Astrocyte (in vitro differentiated cells and primary cell): ENCODE results near the gene PGRMC2. TPM values are rescaled to one million over a fixed set of nuclear protein-coding genes. Genes with fewer than 3 reads are reported as not detected.

Experiments used
- DNase-seq: peaks from one replicate; pipeline ENCODE4 v3.0.0-alpha.2; 2010; ENCODE audit warnings: low read depth
- FAIRE-seq: peaks from 2 replicates; lab custom pipeline; 2011; peaks lifted over from hg19 to GRCh38; lab: Jason Lieb, UNC
- H2AFZ ChIP-seq: 2 replicates; pipeline ENCODE4 v1.6.0; 2012; ENCODE audit warnings: low read depth, low read length, inconsistent platforms
- H3K27ac ChIP-seq: 2 replicates; pipeline ENCODE4 v1.5.1; 2011; ENCODE audit warnings: low read depth, low read length, inconsistent platforms
- H3K27me3 ChIP-seq: 2 replicates; pipeline ENCODE4 v1.6.0; 2011; ENCODE audit warnings: low read length, inconsistent platforms; ENCODE audit not compliant: insufficient read depth
- H3K36me3 ChIP-seq: 2 replicates; pipeline ENCODE4 v1.5.1; 2011; ENCODE audit warnings: low read length, inconsistent platforms; ENCODE audit not compliant: insufficient read depth
- H3K4me1 ChIP-seq: 2 replicates; pipeline ENCODE4 v1.5.1; 2011; ENCODE audit warnings: low read length, inconsistent platforms; ENCODE audit not compliant: insufficient read depth
- H3K4me2 ChIP-seq: 2 replicates; pipeline ENCODE4 v1.6.0; 2012; ENCODE audit warnings: low read length, inconsistent platforms
- H3K4me3 ChIP-seq: 2 replicates; pipeline ENCODE4 v1.5.1; 2011; ENCODE audit warnings: low read depth, mild to moderate bottlenecking, low read length, inconsistent platforms; ENCODE audit not compliant: insufficient read depth
- H3K79me2 ChIP-seq: 2 replicates; pipeline ENCODE4 v1.6.0; 2012; ENCODE audit warnings: mild to moderate bottlenecking, low read length, inconsistent platforms; ENCODE audit not compliant: insufficient read depth
- H3K9ac ChIP-seq: 2 replicates; pipeline ENCODE4 v1.6.0; 2012; ENCODE audit warnings: mild to moderate bottlenecking, low read length, inconsistent platforms
- H3K9me3 ChIP-seq: 2 replicates; pipeline ENCODE4 v1.5.1; 2012; ENCODE audit warnings: low read depth, mild to moderate bottlenecking, low read length, inconsistent platforms; ENCODE audit not compliant: insufficient read depth
- H4K20me1 ChIP-seq: 2 replicates; pipeline ENCODE4 v1.6.0; 2012; ENCODE audit warnings: low read length, inconsistent platforms; ENCODE audit not compliant: insufficient read depth
- H3K27ac Mint-ChIP-seq: one replicate; pipeline ENCODE4 v1.8.0; 2021; ENCODE audit warnings: mild to moderate bottlenecking, mixed read lengths; ENCODE audit not compliant: unreplicated experiment
- H3K27me3 Mint-ChIP-seq: one replicate; pipeline ENCODE4 v1.8.0; 2021; ENCODE audit warnings: low read depth, mixed read lengths; ENCODE audit not compliant: unreplicated experiment
- H3K36me3 Mint-ChIP-seq: one replicate; pipeline ENCODE4 v1.8.0; 2021; ENCODE audit warnings: low read depth, mixed read lengths; ENCODE audit not compliant: unreplicated experiment
- H3K4me1 Mint-ChIP-seq: one replicate; pipeline ENCODE4 v1.8.0; 2021; ENCODE audit warnings: low read depth, mixed read lengths; ENCODE audit not compliant: unreplicated experiment
- H3K4me3 Mint-ChIP-seq: one replicate; pipeline ENCODE4 v1.8.0; 2021; ENCODE audit warnings: mild to moderate bottlenecking, moderate library complexity, mixed read lengths; ENCODE audit not compliant: unreplicated experiment
- H3K9me3 Mint-ChIP-seq: one replicate; pipeline ENCODE4 v1.8.0; 2021; ENCODE audit warnings: mild to moderate bottlenecking, mixed read lengths; ENCODE audit not compliant: unreplicated experiment
- CTCF ChIP-seq: IDR thresholded peaks from 2 replicates; pipeline ENCODE4 v1.5.1; 2011; ENCODE audit warnings: low read depth, mild to moderate bottlenecking, inconsistent platforms, low read length, moderate library complexity; ENCODE audit not compliant: insufficient read depth
- EZH2 ChIP-seq: IDR thresholded peaks from 2 replicates; pipeline ENCODE4 v1.6.1; 2012; ENCODE audit warnings: mild to moderate bottlenecking, low read length, inconsistent platforms; ENCODE audit not compliant: insufficient read depth
- total RNA-seq: library from RNA; stranded (reverse); gene quantifications from 2 replicates; pipeline ENCODE4 v1.2.1, GENCODE V29; 2021

The PGRMC2 gene
- total RNA-seq, 1 donor from 2014 or later = 158 TPM

DNA sequence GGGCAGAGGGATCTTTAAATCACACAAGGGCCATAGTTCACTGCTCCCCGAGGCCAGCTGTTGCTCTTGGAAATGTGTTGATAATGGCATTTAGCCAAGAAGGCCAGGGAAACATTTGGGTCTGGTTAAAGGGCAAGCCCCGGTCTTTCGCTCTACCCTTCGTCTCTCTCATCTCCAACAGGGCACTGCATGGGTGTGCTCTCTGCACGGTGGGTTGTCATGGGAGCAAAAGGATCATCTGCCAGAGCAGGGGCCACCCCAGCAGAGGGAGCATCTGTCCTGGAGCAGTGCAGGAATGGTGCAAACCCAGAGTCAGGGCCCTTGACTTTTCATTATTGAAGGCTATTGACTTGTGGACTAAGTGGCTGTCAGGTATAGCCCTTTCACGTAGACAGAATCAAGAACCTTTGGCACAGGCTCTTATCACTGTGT, 22.7 kb upstream of the PGRMC2 start:
- Mint-ChIP-seq H3K9me3 (no peaks in the 10 kb centered on the region), H3K36me3 (peaks cover 12% of the 10 kb centered on the region), H3K27ac (peak overlapping the region; percentile 36), H3K4me3 (no peak overlapping the region), H3K27me3 (no peaks in the 10 kb centered on the region), H3K4me1 (peaks cover 14% of the 10 kb centered on the region)
- Histone ChIP-seq H3K4me1 (no peaks in the 10 kb centered on the region), H3K4me3 (no peak overlapping the region), H3K27ac (no peak overlapping the region), H3K9me3 (no peaks in the 10 kb centered on the region), H3K4me2 (no peak overlapping the region), H2AFZ (no peak overlapping the region), H3K9ac (no peak overlapping the region), H3K27me3 (no peaks in the 10 kb centered on the region), H4K20me1 (no peaks in the 10 kb centered on the region), H3K79me2 (no peaks in the 10 kb centered on the region), H3K36me3 (no peaks in the 10 kb centered on the region)
- FAIRE-seq = no peak
- TF ChIP-seq EZH2 (no peak), CTCF (no peak)
- DNase-seq = no peak

DNA sequence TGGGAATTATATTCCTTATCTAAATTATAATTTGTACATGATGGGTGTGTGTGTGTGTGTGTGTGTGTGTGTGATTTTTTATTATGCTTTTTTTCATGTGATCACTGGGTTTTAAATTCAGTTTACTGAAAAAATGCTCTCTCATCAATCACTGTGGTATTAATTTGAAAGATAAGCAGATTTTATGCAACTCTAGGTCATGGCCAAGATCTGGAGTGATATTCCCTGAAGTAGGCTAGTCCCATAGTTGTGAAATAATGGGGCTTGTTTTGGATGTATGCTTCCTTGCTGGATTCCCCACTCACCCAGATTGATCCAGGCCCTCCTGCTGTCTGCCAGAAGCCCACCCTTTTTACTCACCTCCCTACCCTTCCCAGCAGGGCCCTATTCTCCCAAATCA, 22.0 kb upstream of the PGRMC2 start:
- H3K27ac Mint-ChIP-seq = no peak overlapping the region
- H3K27me3 Mint-ChIP-seq = no peaks in the 10 kb centered on the region
- H3K27ac ChIP-seq = no peak overlapping the region

More for the DNA sequence above, 22.0 kb upstream of the PGRMC2 start:
- Mint-ChIP-seq H3K4me1 (peaks cover 14% of the 10 kb centered on the region), H3K36me3 (peaks cover 10% of the 10 kb centered on the region), H3K9me3 (no peaks in the 10 kb centered on the region), H3K4me3 (no peak overlapping the region)
- Histone ChIP-seq H4K20me1 (no peaks in the 10 kb centered on the region), H3K79me2 (no peaks in the 10 kb centered on the region), H3K36me3 (no peaks in the 10 kb centered on the region), H3K9me3 (no peaks in the 10 kb centered on the region), H3K4me1 (no peaks in the 10 kb centered on the region), H3K4me2 (no peak overlapping the region), H3K9ac (no peak overlapping the region), H3K27me3 (no peaks in the 10 kb centered on the region), H3K4me3 (no peak overlapping the region), H2AFZ (no peak overlapping the region)
- no peak for FAIRE-seq
- DNase-seq = no peak
- TF ChIP-seq CTCF (no peak), EZH2 (no peak)
